CD14-positive monocyte (primary cell): ENCODE results near the gene SLC25A21. TPM values are rescaled to one million over a fixed set of nuclear protein-coding genes. Genes with fewer than 3 reads are reported as not detected.
"Not testable (repeated sequence)": the region's sequence is repeated elsewhere in the genome, so short reads cannot be mapped to it uniquely, and the experiment has no call there.

Experiments
- DNase-seq, 3 donors: peaks; one replicate each; pipeline ENCODE4 v3.0.0-alpha.2; 2011 to 2022
- H2AFZ ChIP-seq: 2 replicates; pipeline ENCODE4 v1.6.0; 2012; ENCODE audit warnings: mild to moderate bottlenecking, low read depth, low read length, inconsistent platforms; ENCODE audit not compliant: insufficient read depth, poor library complexity, severe bottlenecking
- H3K27ac ChIP-seq, 2 donors: 1 replicate in 1 of 2; 2 replicates in 1 of 2; pipeline ENCODE4 v1.5.1; 2012 to 2013; ENCODE audit warnings: low read length in 2 of 2, control low read depth in 1 of 2, inconsistent platforms in 1 of 2, low read depth in 1 of 2, mild to moderate bottlenecking in 1 of 2
- H3K27me3 ChIP-seq, 2 donors: one replicate each; pipeline versions ENCODE4 v1.6.0 to v1.6.1; 2011 to 2013; ENCODE audit warnings: low read length in 2 of 2; ENCODE audit not compliant: control insufficient read depth in 2 of 2, insufficient read depth in 2 of 2
- H3K36me3 ChIP-seq, 2 donors: replicated peaks in 1 of 2; 1 replicate in 1 of 2; 2 replicates in 1 of 2; pipeline versions ENCODE4 v1.5.1 to v1.6.1; 2012 to 2013; ENCODE audit warnings: low read length in 2 of 2, control low read depth in 1 of 2, inconsistent platforms in 1 of 2, mild to moderate bottlenecking in 1 of 2; ENCODE audit not compliant: insufficient read depth in 2 of 2, control insufficient read depth in 1 of 2
- H3K4me1 ChIP-seq, 2 donors: 1 replicate in 1 of 2; 2 replicates in 1 of 2; pipeline versions ENCODE4 v1.5.1 to v1.6.1; 2012 to 2013; ENCODE audit warnings: low read length in 2 of 2, control low read depth in 1 of 2, inconsistent platforms in 1 of 2, mild to moderate bottlenecking in 1 of 2, moderate library complexity in 1 of 2; ENCODE audit not compliant: insufficient read depth in 2 of 2, control insufficient read depth in 1 of 2
- H3K4me2 ChIP-seq: replicated peaks from 2 replicates; pipeline ENCODE3; 2012; ENCODE audit warnings: low read length, moderate library complexity, mild to moderate bottlenecking; ENCODE audit not compliant: poor library complexity, severe bottlenecking; ENCODE audit errors: extremely low read depth
- H3K4me3 ChIP-seq, 3 experiments: fragments of 200-600 bp in 1 of 3; sonication (generic) in 1 of 3; replicated peaks in 1 of 3; 1 replicate in 2 of 3; 2 replicates in 1 of 3; pipeline ENCODE4 v1.5.1; 2011 to 2013; ENCODE audit warnings: low read length in 3 of 3, mild to moderate bottlenecking in 3 of 3, control low read depth in 2 of 3, low read depth in 2 of 3, inconsistent platforms in 1 of 3, moderate library complexity in 1 of 3
- H3K79me2 ChIP-seq: 2 replicates; pipeline ENCODE4 v1.6.0; 2012; ENCODE audit warnings: mild to moderate bottlenecking, control low read depth, inconsistent platforms, low read length, moderate library complexity; ENCODE audit not compliant: insufficient read depth
- H3K9ac ChIP-seq: 2 replicates; pipeline ENCODE4 v1.6.0; 2017; ENCODE audit warnings: low read length, mild to moderate bottlenecking; ENCODE audit not compliant: insufficient read depth, poor library complexity, severe bottlenecking
- H3K9me3 ChIP-seq, 2 donors: replicated peaks in 1 of 2; 1 replicate in 1 of 2; 2 replicates in 1 of 2; pipeline versions ENCODE4 v1.5.1 to v1.6.1; 2012 to 2013; ENCODE audit warnings: low read length in 2 of 2, control low read depth in 1 of 2; ENCODE audit not compliant: control insufficient read depth in 1 of 2, insufficient read depth in 1 of 2
- H4K20me1 ChIP-seq: 2 replicates; pipeline ENCODE4 v1.6.0; 2012; ENCODE audit warnings: mild to moderate bottlenecking, low read length, control low read depth, moderate library complexity; ENCODE audit not compliant: insufficient read depth
- H3K27ac Mint-ChIP-seq, 7 donors: one replicate each; pipeline ENCODE4 v1.8.0; 2020; ENCODE audit warnings: mild to moderate bottlenecking in 7 of 7, mixed read lengths in 7 of 7, moderate library complexity in 6 of 7, inconsistent platforms in 2 of 7
- H3K27me3 Mint-ChIP-seq, 3 donors: one replicate each; pipeline ENCODE4 v1.8.0; 2021 to 2022; ENCODE audit warnings: low read depth in 3 of 3, mild to moderate bottlenecking in 3 of 3, mixed read lengths in 3 of 3, moderate library complexity in 3 of 3, inconsistent platforms in 1 of 3
- H3K36me3 Mint-ChIP-seq, 2 donors: one replicate each; pipeline ENCODE4 v1.8.0; 2020; ENCODE audit warnings: mixed read lengths in 2 of 2, inconsistent platforms in 1 of 2, mild to moderate bottlenecking in 1 of 2
- H3K4me1 Mint-ChIP-seq: one replicate; pipeline ENCODE4 v1.8.0; 2020; ENCODE audit warnings: mild to moderate bottlenecking, mixed read lengths
- H3K4me3 Mint-ChIP-seq, 2 donors: one replicate each; pipeline ENCODE4 v1.8.0; 2020; ENCODE audit warnings: mild to moderate bottlenecking in 2 of 2, mixed read lengths in 2 of 2, moderate library complexity in 1 of 2
- H3K9me3 Mint-ChIP-seq, 7 donors: one replicate each; pipeline ENCODE4 v1.8.0; 2020 to 2022; ENCODE audit warnings: mixed read lengths in 7 of 7, mild to moderate bottlenecking in 6 of 7, moderate library complexity in 6 of 7, inconsistent platforms in 2 of 7
- WGBS: methylation state at CpG from one replicate; pipeline ENCODE4 v1.1.5; 2013; ENCODE audit warnings: missing lambda C conversion rate; ENCODE audit not compliant: insufficient coverage; 5-methylcytosine and 5-hydroxymethylcytosine counted together
- intact Hi-C, 2 donors: fragments of 100-400 bp; cut with micrococcal nuclease; formaldehyde crosslinking; loops; one replicate each; pipeline versions ENCODE4 v1.15.0 to v1.15.1; 2023
- polyA plus RNA-seq, 3 donors: library from polyadenylated mRNA; depleted of rRNA in 1 of 3; unstranded in 2 of 3; stranded (reverse) in 1 of 3; fragments of 300-500 nt in 2 of 3; fragments of >200 nt in 1 of 3; fragmentation: Illumina TruSeq in 2 of 3; gene quantifications; 1 replicate in 2 of 3; 2 replicates in 1 of 3; pipeline ENCODE4 v1.2.3, GENCODE V29; 2012 to 2021
- TF ChIP-seq, protein P1 (sequence below): fragments of 200-600 bp; IDR thresholded peaks from one replicate; pipeline ENCODE4 v1.8.0; 2022; ENCODE audit warnings: antibody characterized with exemption, mild to moderate bottlenecking

Gene SLC25A21
- polyA plus RNA-seq, 3 donors: not detected

DNA sequence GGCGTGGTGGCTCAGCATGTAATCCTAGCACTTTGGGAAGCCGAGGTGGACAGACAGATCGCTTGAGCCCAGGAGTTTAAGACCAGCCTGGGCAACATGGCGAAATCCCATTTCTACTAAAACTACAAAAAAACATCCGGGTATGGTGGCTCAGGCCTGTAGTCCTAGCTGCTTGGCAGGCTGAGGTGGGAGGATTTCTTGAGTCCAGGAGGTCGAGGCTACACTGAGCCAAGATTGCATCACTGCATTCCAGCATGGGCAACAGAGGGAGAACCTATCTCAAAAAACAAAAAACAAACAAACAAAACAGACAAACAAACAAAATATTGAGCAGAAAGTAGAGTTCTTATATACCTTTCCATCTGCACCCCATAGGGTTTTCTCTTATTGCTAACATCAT is 9.0 kb upstream of the SLC25A21 start:
- peaks cover 0 to 5% (median 0%) of the 10 kb centered on the region in 3 donors for H3K27me3 Mint-ChIP-seq
- Histone ChIP-seq H3K27me3 (no peaks in the 10 kb centered on the region), H3K79me2 (no peaks in the 10 kb centered on the region), H2AFZ (no peak overlapping the region), H3K36me3 (no peaks in the 10 kb centered on the region), H3K9me3 (no peaks in the 10 kb centered on the region), H4K20me1 (no peaks in the 10 kb centered on the region), H3K4me3 (no peak overlapping the region), H3K4me1 (no peaks in the 10 kb centered on the region), H3K9ac (no peak overlapping the region), H3K27ac (no peak overlapping the region), H3K4me2 (no peak overlapping the region)
- WGBS: no CpG with 5 or more reads among the region's 6 CpGs
- H3K9me3 Mint-ChIP-seq: peaks cover 0 to 19% (median 6%) of the 10 kb centered on the region in 7 donors
- H3K27ac Mint-ChIP-seq: no peak overlapping the region
- no peaks in the 10 kb centered on the region for H3K36me3 Mint-ChIP-seq
- intact Hi-C loops: no loop called here
- H3K4me1 Mint-ChIP-seq: no peaks in the 10 kb centered on the region
- no peak for DNase-seq
- H3K4me3 Mint-ChIP-seq: no peak overlapping the region
- TF ChIP-seq, protein P1, sequence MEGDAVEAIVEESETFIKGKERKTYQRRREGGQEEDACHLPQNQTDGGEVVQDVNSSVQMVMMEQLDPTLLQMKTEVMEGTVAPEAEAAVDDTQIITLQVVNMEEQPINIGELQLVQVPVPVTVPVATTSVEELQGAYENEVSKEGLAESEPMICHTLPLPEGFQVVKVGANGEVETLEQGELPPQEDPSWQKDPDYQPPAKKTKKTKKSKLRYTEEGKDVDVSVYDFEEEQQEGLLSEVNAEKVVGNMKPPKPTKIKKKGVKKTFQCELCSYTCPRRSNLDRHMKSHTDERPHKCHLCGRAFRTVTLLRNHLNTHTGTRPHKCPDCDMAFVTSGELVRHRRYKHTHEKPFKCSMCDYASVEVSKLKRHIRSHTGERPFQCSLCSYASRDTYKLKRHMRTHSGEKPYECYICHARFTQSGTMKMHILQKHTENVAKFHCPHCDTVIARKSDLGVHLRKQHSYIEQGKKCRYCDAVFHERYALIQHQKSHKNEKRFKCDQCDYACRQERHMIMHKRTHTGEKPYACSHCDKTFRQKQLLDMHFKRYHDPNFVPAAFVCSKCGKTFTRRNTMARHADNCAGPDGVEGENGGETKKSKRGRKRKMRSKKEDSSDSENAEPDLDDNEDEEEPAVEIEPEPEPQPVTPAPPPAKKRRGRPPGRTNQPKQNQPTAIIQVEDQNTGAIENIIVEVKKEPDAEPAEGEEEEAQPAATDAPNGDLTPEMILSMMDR: no peak

DNA sequence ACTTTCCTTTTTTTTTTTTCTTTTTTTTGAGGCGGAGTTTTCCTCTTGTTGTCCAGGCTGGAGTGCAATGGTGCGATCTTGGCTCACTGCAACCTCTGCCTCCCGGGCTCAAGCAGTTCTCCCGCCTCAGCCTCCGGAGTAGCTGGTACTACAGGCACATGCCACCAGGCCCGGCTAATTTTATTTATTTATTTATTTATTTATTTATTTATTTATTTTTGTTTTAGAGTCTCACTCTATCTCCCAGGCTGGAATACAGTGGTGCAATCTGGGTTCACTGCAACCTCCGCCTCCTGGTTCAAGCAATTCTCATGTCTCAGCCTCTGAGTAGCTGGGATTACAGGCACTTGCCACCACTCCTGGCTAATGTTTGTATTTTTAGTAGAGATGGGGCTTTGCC is 8.5 kb upstream of the SLC25A21 start:
- H3K4me2 ChIP-seq, H4K20me1 ChIP-seq, H2AFZ ChIP-seq, H3K79me2 ChIP-seq, DNase-seq, intact Hi-C loops, H3K9ac ChIP-seq, H3K27me3 ChIP-seq, H3K9me3 ChIP-seq, H3K4me3 Mint-ChIP-seq, H3K4me3 ChIP-seq, H3K36me3 Mint-ChIP-seq, H3K36me3 ChIP-seq, H3K27me3 Mint-ChIP-seq, H3K4me1 Mint-ChIP-seq, H3K27ac ChIP-seq, H3K4me1 ChIP-seq, H3K27ac Mint-ChIP-seq: not testable (repeated sequence)
- 100% methylated on average over 1 of the region's 7 CpGs for WGBS
- H3K9me3 Mint-ChIP-seq: peaks cover 0 to 19% (median 6%) of the 10 kb centered on the region in 7 donors
